ENCODE data around the gene FAM161A.

FAM161A gene

DNA sequence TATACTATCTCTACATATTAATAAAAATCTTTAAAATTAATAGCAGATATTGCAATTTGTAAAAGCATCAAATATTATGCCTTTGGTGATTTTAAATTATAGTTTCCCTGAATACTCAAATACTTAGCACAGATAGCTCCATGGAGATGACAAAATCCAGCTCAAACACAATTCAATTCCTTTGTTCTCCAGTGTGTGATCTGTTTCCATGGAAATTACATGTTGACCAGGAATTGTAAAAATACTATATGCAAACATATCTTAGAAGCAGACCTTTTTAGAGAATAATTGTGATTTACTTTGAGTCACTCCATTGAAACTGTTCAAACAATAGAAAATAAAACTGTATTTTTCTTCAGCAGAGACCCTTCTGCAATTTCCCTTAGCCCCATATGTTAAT lies 68.3 kb downstream of the FAM161A start:
- DNase-seq: no peak

DNA sequence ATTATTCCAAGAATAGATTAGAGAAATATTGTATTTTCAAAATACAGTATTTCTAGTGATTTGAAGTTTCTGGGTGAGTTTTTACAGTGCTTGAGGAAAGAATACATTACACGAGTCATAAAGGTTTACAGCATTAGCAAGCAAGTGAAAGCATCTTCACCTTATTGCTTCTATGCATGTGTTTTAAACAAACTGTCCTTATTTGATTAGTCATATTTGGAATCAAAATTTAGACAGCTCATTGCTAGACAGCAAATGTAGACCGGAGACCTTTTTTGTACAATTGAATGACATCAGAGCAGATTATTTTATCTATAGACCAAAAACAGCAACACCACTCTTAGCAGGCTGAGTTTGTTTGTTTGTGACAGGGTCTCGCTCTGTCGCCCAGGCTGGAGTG lies 69.2 kb downstream of the FAM161A start:
- no peak for DNase-seq

DNA sequence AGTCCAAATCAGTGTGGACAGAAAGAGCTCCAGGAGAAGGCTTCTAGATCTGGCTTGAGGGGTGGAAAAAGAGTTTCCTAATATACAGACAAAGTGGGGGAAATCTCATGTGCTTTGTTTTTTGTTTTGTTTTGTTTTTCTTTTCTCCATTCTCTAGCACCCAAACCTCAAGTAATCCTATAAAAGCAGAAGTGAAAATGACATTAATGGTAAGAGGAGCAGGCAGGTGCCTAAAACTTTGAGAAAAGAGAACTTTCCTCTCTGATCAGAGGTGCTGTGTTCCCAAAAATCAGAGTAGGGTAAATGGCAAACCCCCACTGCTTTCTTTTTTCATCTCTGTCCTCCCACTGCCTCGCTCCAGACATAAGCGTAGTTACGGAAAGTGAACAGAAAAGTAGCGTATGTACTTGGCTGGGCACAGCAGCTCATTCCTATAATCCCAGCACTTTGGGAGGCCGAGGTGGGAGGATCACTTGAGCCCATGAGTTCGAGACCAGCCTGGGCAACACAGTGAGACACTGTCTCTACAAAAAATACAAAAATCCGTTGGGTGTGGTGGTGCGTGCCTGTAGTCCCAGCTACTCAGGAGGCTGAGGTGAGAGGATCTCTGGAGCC lies 77.8 kb downstream of the FAM161A start:
- DNase-seq: no peak

Measured in activated naive CD4-positive, alpha-beta T cell treated with anti-CD3 and anti-CD28 coated beads, Interleukin-2, amount 50 U/mL, for 16 hours (primary cell).